HL-60 (cell line): ENCODE results near the gene ABHD2.

ENCODE experiments used
- CTCF ChIP-seq: IDR thresholded peaks from one replicate; pipeline ENCODE4 v1.5.1; 2011; ENCODE audit warnings: low read length, control low read depth, inconsistent platforms; ENCODE audit not compliant: insufficient read depth
- GABPA ChIP-seq: IDR thresholded peaks from 2 replicates; pipeline ENCODE4 v1.6.1; 2012; ENCODE audit warnings: low read depth
- POLR2AphosphoS5 ChIP-seq: IDR thresholded peaks from 2 replicates; pipeline ENCODE4 v1.6.1; 2012; ENCODE audit warnings: low read depth
- REST ChIP-seq: IDR thresholded peaks from 2 replicates; pipeline ENCODE4 v1.6.1; 2012; ENCODE audit warnings: low read depth; ENCODE audit not compliant: insufficient replicate concordance
- SPI1 ChIP-seq: IDR thresholded peaks from 2 replicates; pipeline ENCODE4 v1.6.1; 2012; ENCODE audit warnings: low read depth, mild to moderate bottlenecking, borderline replicate concordance

DNA sequence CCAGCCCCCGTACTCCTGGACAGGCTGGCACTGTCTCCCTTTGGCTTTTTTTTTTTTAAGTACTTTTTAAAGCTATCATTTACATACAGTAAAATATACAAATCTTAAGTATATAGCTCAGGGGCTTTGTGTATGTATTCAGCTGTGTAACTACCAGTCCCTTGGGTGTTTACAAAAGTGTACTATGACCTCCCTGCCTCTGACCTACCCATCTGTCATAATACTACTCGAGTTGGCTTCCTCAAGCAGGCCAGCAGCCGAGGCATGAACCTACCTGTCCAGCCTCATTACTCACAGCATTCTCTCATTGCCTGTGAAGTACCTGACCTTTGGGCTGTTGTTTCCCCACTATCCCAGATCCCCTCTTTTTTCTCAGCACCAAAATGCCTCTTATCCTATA is 33.2 kb downstream of the ABHD2 start:
- TF ChIP-seq REST: no peak
- TF ChIP-seq CTCF: no peak
- no peak for TF ChIP-seq POLR2AphosphoS5
- no peak for TF ChIP-seq SPI1
- TF ChIP-seq GABPA: no peak
